Esophagus squamous epithelium (tissue), 5 donors: ENCODE results near the gene MYO6. TPM values are rescaled to one million over a fixed set of nuclear protein-coding genes. Genes with fewer than 3 reads are reported as not detected.

Experiments
- DNase-seq: peaks from one replicate; lab custom pipeline; 2025; lab: John Stamatoyannopoulos, UW
- H3K27ac ChIP-seq, 4 donors: fragments of 200-600 bp; sonication (generic); one replicate each; pipeline ENCODE4 v1.5.1; 2016 to 2019; ENCODE audit warnings: mild to moderate bottlenecking in 1 of 4
- H3K27me3 ChIP-seq, 4 donors: fragments of 200-600 bp; sonication (generic); 1 replicate in 3 of 4; 2 replicates in 1 of 4; pipeline versions ENCODE4 v1.5.1 to v1.6.0; 2017 to 2021; ENCODE audit warnings: antibody characterized with exemption in 1 of 4
- H3K36me3 ChIP-seq, 3 donors: fragments of 200-600 bp; sonication (generic); one replicate each; pipeline ENCODE4 v1.5.1; 2016 to 2019
- H3K4me1 ChIP-seq, 3 donors: fragments of 200-600 bp; sonication (generic); one replicate each; pipeline ENCODE4 v1.5.1; 2017 to 2019
- H3K4me3 ChIP-seq, 4 donors: fragments of 200-600 bp; sonication (generic); 1 replicate in 3 of 4; 2 replicates in 1 of 4; pipeline ENCODE4 v1.5.1; 2016 to 2019; ENCODE audit warnings: mild to moderate bottlenecking in 2 of 4, moderate library complexity in 1 of 4
- H3K9me3 ChIP-seq, 3 donors: fragments of 200-600 bp; sonication (generic); one replicate each; pipeline ENCODE4 v1.5.1; 2016 to 2019
- CTCF ChIP-seq, 6 experiments: fragments of 450-650 bp in 4 of 6; fragments of 200-600 bp in 2 of 6; sonication (generic) in 2 of 6; IDR thresholded peaks; one replicate each; pipeline ENCODE4 v1.5.1; 2016 to 2019; ENCODE audit warnings: antibody characterized with exemption in 6 of 6, mild to moderate bottlenecking in 4 of 6, moderate library complexity in 4 of 6
- POLR2A ChIP-seq, 4 donors: fragments of 450-650 bp; IDR thresholded peaks; one replicate each; pipeline ENCODE4 v1.6.1; 2017; ENCODE audit warnings: antibody characterized with exemption in 4 of 4, mild to moderate bottlenecking in 4 of 4, moderate library complexity in 3 of 4
- WGBS, 2 donors: methylation state at CpG; one replicate each; pipeline ENCODE4 v1.1.5; 2018; 5-methylcytosine and 5-hydroxymethylcytosine counted together
- intact Hi-C: fragments of 100-400 bp; cut with DNase I; formaldehyde crosslinking; loops from one replicate; pipeline ENCODE4 v1.15.0; 2022
- total RNA-seq, 4 donors: library from RNA; depleted of rRNA; stranded (reverse); fragments of >200 nt; gene quantifications; one replicate each; pipeline ENCODE4 v1.1.0, GENCODE V29; 2016
- donor health status: DM: yes; HTN: yes; CAD: no.

MYO6 gene
- total RNA-seq, 4 donors from 2014 or later = 22.1 to 37.0 (median 31.5) TPM

GRCh38 chr6:75906871-75907270 is 157.8 kb downstream of the MYO6 start:
- TF ChIP-seq CTCF (IDR thresholded peaks at IDR 0.05) (no peak), POLR2A (IDR thresholded peaks at IDR 0.05) (no peak)
- Histone ChIP-seq H3K4me1 (no peaks in the 10 kb centered on the region), H3K27me3 (no peaks in the 10 kb centered on the region), H3K36me3 (peaks cover 0 to 28% (median 0%) of the 10 kb centered on the region in 3 donors), H3K4me3 (no peak overlapping the region), H3K9me3 (no peaks in the 10 kb centered on the region), H3K27ac (no peak overlapping the region)
- DNase-seq = no peak
- WGBS, 2 donors = 78 to 87% methylated on average over 3 of the region's 3 CpGs
- intact Hi-C loops = no loop called here

GRCh38 chr6:75907444-75907843 is 158.4 kb downstream of the MYO6 start:
- no peaks in the 10 kb centered on the region for H3K27me3 ChIP-seq
- H3K27ac ChIP-seq = no peak overlapping the region
- TF ChIP-seq CTCF (IDR thresholded peaks at IDR 0.05) = no peak
- TF ChIP-seq POLR2A (IDR thresholded peaks at IDR 0.05) = no peak
- H3K9me3 ChIP-seq = no peaks in the 10 kb centered on the region
- H3K4me3 ChIP-seq = no peak overlapping the region
- H3K4me1 ChIP-seq = no peaks in the 10 kb centered on the region
- DNase-seq = no peak
- H3K36me3 ChIP-seq = peaks cover 0 to 28% (median 0%) of the 10 kb centered on the region in 3 donors
- 71 to 91% methylated on average over 2 of the region's 2 CpGs for WGBS, 2 donors
- intact Hi-C loops = no loop called here

GRCh38 chr6:75913040-75913439 is 164.0 kb downstream of the MYO6 start:
- Histone ChIP-seq H3K27me3 (no peaks in the 10 kb centered on the region), H3K9me3 (no peaks in the 10 kb centered on the region), H3K4me3 (no peak overlapping the region), H3K4me1 (no peaks in the 10 kb centered on the region), H3K27ac (no peak overlapping the region), H3K36me3 (peaks cover 0 to 47% (median 0%) of the 10 kb centered on the region in 3 donors)
- intact Hi-C loops = no loop called here
- TF ChIP-seq POLR2A (IDR thresholded peaks at IDR 0.05) (no peak), CTCF (IDR thresholded peaks at IDR 0.05) (no peak)
- DNase-seq = no peak

GRCh38 chr6:75922226-75922625 is 173.2 kb downstream of the MYO6 start:
- TF ChIP-seq CTCF (IDR thresholded peaks at IDR 0.05) (no peak), POLR2A (IDR thresholded peaks at IDR 0.05) (no peak)
- Histone ChIP-seq H3K27me3 (no peaks in the 10 kb centered on the region), H3K4me3 (no peak overlapping the region), H3K27ac (no peak overlapping the region), H3K9me3 (no peaks in the 10 kb centered on the region), H3K4me1 (no peaks in the 10 kb centered on the region), H3K36me3 (peaks cover 0 to 24% (median 0%) of the 10 kb centered on the region in 3 donors)
- DNase-seq = no peak
- intact Hi-C loops = no loop called here

GRCh38 chr6:75926293-75927168 is 177.5 kb downstream of the MYO6 start:
- no peaks in the 10 kb centered on the region for H3K4me1 ChIP-seq
- H3K9me3 ChIP-seq = no peaks in the 10 kb centered on the region
- no peak for DNase-seq
- intact Hi-C loops = no loop called here
- H3K4me3 ChIP-seq = no peak overlapping the region
- H3K27me3 ChIP-seq = no peaks in the 10 kb centered on the region
- TF ChIP-seq CTCF (IDR thresholded peaks at IDR 0.05) (no peak), POLR2A (IDR thresholded peaks at IDR 0.05) (no peak)
- no peaks in the 10 kb centered on the region for H3K36me3 ChIP-seq
- H3K27ac ChIP-seq = no peak overlapping the region
- 88 to 94% methylated on average over 5 of the region's 5 CpGs for WGBS, 2 donors
